Measurements from ENCODE around the gene FHIT. TPM values are rescaled to one million over a fixed set of nuclear protein-coding genes. Genes with fewer than 3 reads are reported as not detected.

Gene FHIT
- total and polyA plus RNA-seq, 7 donors: 0.98 to 10.4 (median 4.0) TPM

GRCh38 chr3:60912142-60912541 lies 339.1 kb downstream of the FHIT start:
- H3K36me3 ChIP-seq (ENCODE audit: insufficient read depth in 1 of 2, low read depth in 1 of 2): no peaks in the 10 kb centered on the region
- TF ChIP-seq CTCF (IDR thresholded peaks at IDR 0.05): no peak
- DNase-seq (no peak), ATAC-seq (no peak)
- intact Hi-C loops (cut with DNase I): no loop called here
- no peak overlapping the region for H3K27ac ChIP-seq
- H3K9me3 ChIP-seq: no peaks in the 10 kb centered on the region
- 88 to 95% (median 92%) methylated on average over 3 of the region's 3 CpGs for WGBS, 3 donors
- no peaks in the 10 kb centered on the region for H3K4me1 ChIP-seq
- no peaks in the 10 kb centered on the region for H3K27me3 ChIP-seq (ENCODE audit: insufficient read depth in 3 of 3, low read length in 2 of 3)
- no peak overlapping the region for H3K4me3 ChIP-seq

GRCh38 chr3:60909526-60909925 lies 341.7 kb downstream of the FHIT start:
- WGBS, 3 donors: 61 to 85% (median 78%) methylated on average over 2 of the region's 2 CpGs
- no peaks in the 10 kb centered on the region for H3K9me3 ChIP-seq
- ATAC-seq: no peak
- H3K27me3 ChIP-seq (ENCODE audit: insufficient read depth in 3 of 3, low read length in 2 of 3): no peaks in the 10 kb centered on the region
- H3K27ac ChIP-seq: no peak overlapping the region
- no peaks in the 10 kb centered on the region for H3K4me1 ChIP-seq
- H3K36me3 ChIP-seq (ENCODE audit: insufficient read depth in 1 of 2, low read depth in 1 of 2): no peaks in the 10 kb centered on the region
- no peak overlapping the region for H3K4me3 ChIP-seq
- TF ChIP-seq CTCF (IDR thresholded peaks at IDR 0.05): no peak
- intact Hi-C loops (cut with DNase I): no loop called here
- no peak for DNase-seq

GRCh38 chr3:60906283-60906682 lies 345.0 kb downstream of the FHIT start:
- intact Hi-C loops (cut with DNase I): no loop called here

GRCh38 chr3:60898321-60898720 lies 352.9 kb downstream of the FHIT start:
- DNase-seq (no peak), ATAC-seq (no peak)
- Histone ChIP-seq H3K4me1 (no peaks in the 10 kb centered on the region), H3K9me3 (no peaks in the 10 kb centered on the region), H3K27me3 (ENCODE audit: insufficient read depth in 3 of 3, low read length in 2 of 3) (no peaks in the 10 kb centered on the region), H3K27ac (no peak overlapping the region), H3K36me3 (ENCODE audit: insufficient read depth in 1 of 2, low read depth in 1 of 2) (no peaks in the 10 kb centered on the region), H3K4me3 (no peak overlapping the region)
- TF ChIP-seq CTCF (IDR thresholded peaks at IDR 0.05): no peak
- intact Hi-C loops (cut with DNase I): loop anchor here in 1 of 2 donors (5.0 kb wide), 1 partner anchor 801 kb away; no protein-coding TSS in a partner anchor
- WGBS, 3 donors: 86 to 92% (median 91%) methylated on average over 1 of the region's 1 CpG

More at GRCh38 chr3:60906283-60906682, 345.0 kb downstream of the FHIT start:
- H3K9me3 ChIP-seq: no peaks in the 10 kb centered on the region
- no peak overlapping the region for H3K4me3 ChIP-seq
- no peaks in the 10 kb centered on the region for H3K27me3 ChIP-seq (ENCODE audit: insufficient read depth in 3 of 3, low read length in 2 of 3)
- ATAC-seq (no peak), DNase-seq (no peak)
- no peaks in the 10 kb centered on the region for H3K36me3 ChIP-seq (ENCODE audit: insufficient read depth in 1 of 2, low read depth in 1 of 2)
- H3K27ac ChIP-seq: no peak overlapping the region
- no peak for TF ChIP-seq CTCF (IDR thresholded peaks at IDR 0.05)
- WGBS, 3 donors: 90 to 97% (median 92%) methylated on average over 5 of the region's 5 CpGs
- H3K4me1 ChIP-seq: no peaks in the 10 kb centered on the region

- intact Hi-C loops (cut with DNase I): no loop called here
- 60 to 71% (median 62%) methylated on average over 2 of the region's 2 CpGs for WGBS, 3 donors
Measured at GRCh38 chr3:60893946-60894345, 357.3 kb downstream of the FHIT start.

More at GRCh38 chr3:60893946-60894345, 357.3 kb downstream of the FHIT start:
- Histone ChIP-seq H3K9me3 (no peaks in the 10 kb centered on the region), H3K36me3 (ENCODE audit: insufficient read depth in 1 of 2, low read depth in 1 of 2) (no peaks in the 10 kb centered on the region), H3K27ac (no peak overlapping the region), H3K27me3 (ENCODE audit: insufficient read depth in 3 of 3, low read length in 2 of 3) (no peaks in the 10 kb centered on the region), H3K4me3 (no peak overlapping the region), H3K4me1 (no peaks in the 10 kb centered on the region)
- ATAC-seq (no peak), DNase-seq (no peak)
- TF ChIP-seq CTCF (IDR thresholded peaks at IDR 0.05): no peak

All from psoas muscle (tissue), 8 donors.